HG03066 (cell line): ENCODE data around the gene BCL6.

ENCODE experiments used
- ATAC-seq: cut with Tn5 transposase; IDR thresholded peaks from one replicate; pipeline ENCODE4 v1.9.1; 2021; ENCODE audit warnings: low read depth; ENCODE audit not compliant: unreplicated experiment

Gene BCL6

GRCh38 chr3:187763850-187764648 is 18.8 kb upstream of the BCL6 start:
- ATAC-seq = no peak

- no peak for ATAC-seq
Measured at GRCh38 chr3:187762792-187763191, 17.5 kb upstream of the BCL6 start.

GRCh38 chr3:187759601-187760000 is 14.3 kb upstream of the BCL6 start:
- no peak for ATAC-seq

- ATAC-seq = no peak
Measured at GRCh38 chr3:187758318-187758955, 13.2 kb upstream of the BCL6 start.

- ATAC-seq = no peak
Measured at GRCh38 chr3:187753516-187753915, 8.2 kb upstream of the BCL6 start.

- no peak for ATAC-seq
Measured at GRCh38 chr3:187750513-187751123, 5.3 kb upstream of the BCL6 start.

GRCh38 chr3:187750006-187750512 is 4.8 kb upstream of the BCL6 start:
- no peak for ATAC-seq

GRCh38 chr3:187748050-187748481 is 2.8 kb upstream of the BCL6 start:
- no peak for ATAC-seq

GRCh38 chr3:187747506-187747905 is 2.2 kb upstream of the BCL6 start:
- no peak for ATAC-seq

GRCh38 chr3:187746442-187747281 is 1.4 kb upstream of the BCL6 start:
- ATAC-seq = no peak

GRCh38 chr3:187746059-187746441 is 782 bp upstream of the BCL6 start:
- no peak for ATAC-seq

- ATAC-seq = no peak
Measured at GRCh38 chr3:187744169-187745151, 808 bp downstream of the BCL6 start.

GRCh38 chr3:187743195-187744141 is 1.8 kb downstream of the BCL6 start:
- ATAC-seq = no peak

GRCh38 chr3:187742351-187743171 is 2.7 kb downstream of the BCL6 start:
- ATAC-seq = no peak

- ATAC-seq = no peak
Measured at GRCh38 chr3:187741403-187742350, 3.6 kb downstream of the BCL6 start.
